Progenitor cell of endocrine pancreas (in vitro differentiated cells): ENCODE measurements around the gene SKOR1. TPM values are rescaled to one million over a fixed set of nuclear protein-coding genes. Genes with fewer than 3 reads are reported as not detected.

Source experiments
- DNase-seq: peaks from one replicate; pipeline ENCODE4 v3.0.0; 2021; ENCODE audit warnings: low spot score; ENCODE audit not compliant: unreplicated experiment
- H3K27ac Mint-ChIP-seq: 2 replicates; pipeline ENCODE4 v1.8.0; 2021; ENCODE audit warnings: mild to moderate bottlenecking, moderate library complexity, mixed read lengths
- H3K27me3 Mint-ChIP-seq: 2 replicates; pipeline ENCODE4 v1.8.0; 2021; ENCODE audit warnings: mixed read lengths
- H3K36me3 Mint-ChIP-seq: 2 replicates; pipeline ENCODE4 v1.8.0; 2022; ENCODE audit warnings: mixed read lengths; ENCODE audit not compliant: insufficient read depth
- H3K4me1 Mint-ChIP-seq: 2 replicates; pipeline ENCODE4 v1.8.0; 2021; ENCODE audit warnings: low read depth, mixed read lengths
- H3K4me3 Mint-ChIP-seq: 2 replicates; pipeline ENCODE4 v1.8.0; 2021; ENCODE audit warnings: low read depth, mild to moderate bottlenecking, moderate library complexity, mixed read lengths
- H3K9me3 Mint-ChIP-seq: 2 replicates; pipeline ENCODE4 v1.8.0; 2021; ENCODE audit warnings: low read depth, mixed read lengths
- total RNA-seq: library from RNA; stranded (reverse); gene quantifications from 2 replicates; pipeline ENCODE4 v1.2.1, GENCODE V29; 2021
- TF ChIP-seq, protein P1 (sequence below): fragments of 200-600 bp; sonication (generic); IDR thresholded peaks from one replicate; pipeline ENCODE4 v1.5.0; 2021; ENCODE audit warnings: antibody characterized with exemption, mild to moderate bottlenecking; ENCODE audit not compliant: unreplicated experiment

SKOR1 gene
- total RNA-seq, 1 donor from 2014 or later: 0.60 TPM

DNA sequence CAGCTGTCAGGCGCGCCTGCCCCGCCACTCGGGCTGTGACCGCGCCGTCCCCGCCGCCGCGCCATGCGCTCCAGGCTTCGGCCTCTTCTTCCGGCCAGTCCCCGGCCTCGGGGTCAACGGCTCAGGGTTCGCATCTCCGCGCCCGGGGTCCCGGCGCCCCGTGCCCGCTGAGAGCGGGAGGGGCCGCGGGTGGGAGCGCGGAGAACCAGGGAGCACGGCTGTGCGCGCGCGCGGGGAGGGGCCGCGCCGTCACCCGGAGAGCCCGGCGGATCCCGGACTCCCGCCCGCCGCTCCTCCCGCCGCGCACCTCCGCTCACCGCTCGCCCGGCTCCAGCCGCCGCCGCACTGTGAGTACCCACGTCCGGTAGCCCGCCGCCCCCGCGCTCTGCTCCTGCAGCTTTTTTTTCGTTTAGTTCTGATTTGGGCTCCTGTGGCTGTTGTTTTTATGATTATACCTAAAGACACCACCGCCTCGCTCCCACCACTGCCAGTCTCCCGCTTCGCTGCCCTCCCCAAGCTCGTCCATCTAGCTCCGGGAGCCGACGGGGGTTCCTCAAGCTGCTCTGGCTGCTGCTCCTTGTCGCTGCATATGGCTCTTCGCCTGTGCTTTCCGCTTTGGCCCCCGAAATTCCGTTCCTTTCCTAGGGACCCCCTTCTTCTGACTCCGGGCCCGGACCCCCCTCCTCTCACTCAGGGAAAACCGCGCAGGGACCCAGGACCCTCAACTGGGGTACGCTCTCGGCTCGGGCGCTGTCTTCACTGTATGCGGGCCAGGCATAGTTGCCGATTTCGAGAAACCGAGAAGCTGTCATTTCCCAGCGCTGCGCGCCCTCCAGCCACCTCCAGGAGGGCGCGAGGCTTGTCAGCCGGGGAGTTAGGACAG, 1.8 kb upstream of the SKOR1 start:
- no peaks in the 10 kb centered on the region for H3K9me3 Mint-ChIP-seq
- peaks cover 20% of the 10 kb centered on the region for H3K4me1 Mint-ChIP-seq
- DNase-seq: no peak

DNA sequence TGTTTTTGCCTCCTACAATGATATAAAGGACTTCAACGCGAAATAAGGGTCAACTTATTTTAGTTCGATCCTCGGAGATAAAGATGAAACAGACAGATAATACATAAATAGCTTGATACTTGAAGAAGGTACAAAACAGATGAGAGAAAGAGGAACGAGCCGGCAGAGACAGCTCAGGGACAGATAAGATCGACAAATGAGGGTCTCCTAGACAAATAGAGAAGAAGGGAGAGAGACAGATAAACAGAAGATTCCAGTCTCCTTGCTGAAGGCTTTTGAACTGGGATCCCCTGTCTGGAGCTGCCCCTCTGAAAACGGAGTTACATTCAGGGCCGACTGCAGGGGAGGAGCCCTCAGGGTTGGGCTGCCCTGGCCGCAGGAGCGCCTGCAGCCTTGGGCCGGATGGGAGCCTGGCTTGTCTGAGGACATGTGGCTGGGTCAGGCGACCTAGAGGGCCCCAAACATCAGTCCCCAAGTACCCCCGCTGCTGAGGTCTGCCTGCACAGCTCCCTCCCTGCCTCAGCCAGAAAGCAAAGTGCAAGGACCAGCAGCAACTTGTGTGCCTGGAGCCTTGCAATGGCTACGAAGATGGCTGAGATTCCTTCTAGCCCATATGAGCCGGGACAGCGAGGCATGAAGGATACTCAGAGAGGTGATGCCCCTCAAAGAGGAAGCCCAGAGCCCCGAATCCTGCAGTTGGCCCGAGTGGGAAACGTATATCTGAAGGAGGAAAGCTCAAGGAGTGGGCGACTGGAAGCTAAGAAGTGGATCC, 926 bp upstream of the SKOR1 start:
- Mint-ChIP-seq H3K27ac (peak overlapping the region; percentile 2), H3K27me3 (peaks cover 80% of the 10 kb centered on the region), H3K4me1 (peaks cover 23% of the 10 kb centered on the region), H3K4me3 (peak overlapping the region; percentile 68), H3K36me3 (no peaks in the 10 kb centered on the region), H3K9me3 (no peaks in the 10 kb centered on the region)
- TF ChIP-seq, protein P1, sequence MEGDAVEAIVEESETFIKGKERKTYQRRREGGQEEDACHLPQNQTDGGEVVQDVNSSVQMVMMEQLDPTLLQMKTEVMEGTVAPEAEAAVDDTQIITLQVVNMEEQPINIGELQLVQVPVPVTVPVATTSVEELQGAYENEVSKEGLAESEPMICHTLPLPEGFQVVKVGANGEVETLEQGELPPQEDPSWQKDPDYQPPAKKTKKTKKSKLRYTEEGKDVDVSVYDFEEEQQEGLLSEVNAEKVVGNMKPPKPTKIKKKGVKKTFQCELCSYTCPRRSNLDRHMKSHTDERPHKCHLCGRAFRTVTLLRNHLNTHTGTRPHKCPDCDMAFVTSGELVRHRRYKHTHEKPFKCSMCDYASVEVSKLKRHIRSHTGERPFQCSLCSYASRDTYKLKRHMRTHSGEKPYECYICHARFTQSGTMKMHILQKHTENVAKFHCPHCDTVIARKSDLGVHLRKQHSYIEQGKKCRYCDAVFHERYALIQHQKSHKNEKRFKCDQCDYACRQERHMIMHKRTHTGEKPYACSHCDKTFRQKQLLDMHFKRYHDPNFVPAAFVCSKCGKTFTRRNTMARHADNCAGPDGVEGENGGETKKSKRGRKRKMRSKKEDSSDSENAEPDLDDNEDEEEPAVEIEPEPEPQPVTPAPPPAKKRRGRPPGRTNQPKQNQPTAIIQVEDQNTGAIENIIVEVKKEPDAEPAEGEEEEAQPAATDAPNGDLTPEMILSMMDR: no peak
- no peak for DNase-seq

More for the DNA sequence above, 1.8 kb upstream of the SKOR1 start:
- Mint-ChIP-seq H3K36me3 (no peaks in the 10 kb centered on the region), H3K4me3 (peak overlapping the region; percentile 68), H3K27me3 (peaks cover 77% of the 10 kb centered on the region), H3K27ac (peak overlapping the region; percentile 80)
- TF ChIP-seq, protein P1: no peak

DNA sequence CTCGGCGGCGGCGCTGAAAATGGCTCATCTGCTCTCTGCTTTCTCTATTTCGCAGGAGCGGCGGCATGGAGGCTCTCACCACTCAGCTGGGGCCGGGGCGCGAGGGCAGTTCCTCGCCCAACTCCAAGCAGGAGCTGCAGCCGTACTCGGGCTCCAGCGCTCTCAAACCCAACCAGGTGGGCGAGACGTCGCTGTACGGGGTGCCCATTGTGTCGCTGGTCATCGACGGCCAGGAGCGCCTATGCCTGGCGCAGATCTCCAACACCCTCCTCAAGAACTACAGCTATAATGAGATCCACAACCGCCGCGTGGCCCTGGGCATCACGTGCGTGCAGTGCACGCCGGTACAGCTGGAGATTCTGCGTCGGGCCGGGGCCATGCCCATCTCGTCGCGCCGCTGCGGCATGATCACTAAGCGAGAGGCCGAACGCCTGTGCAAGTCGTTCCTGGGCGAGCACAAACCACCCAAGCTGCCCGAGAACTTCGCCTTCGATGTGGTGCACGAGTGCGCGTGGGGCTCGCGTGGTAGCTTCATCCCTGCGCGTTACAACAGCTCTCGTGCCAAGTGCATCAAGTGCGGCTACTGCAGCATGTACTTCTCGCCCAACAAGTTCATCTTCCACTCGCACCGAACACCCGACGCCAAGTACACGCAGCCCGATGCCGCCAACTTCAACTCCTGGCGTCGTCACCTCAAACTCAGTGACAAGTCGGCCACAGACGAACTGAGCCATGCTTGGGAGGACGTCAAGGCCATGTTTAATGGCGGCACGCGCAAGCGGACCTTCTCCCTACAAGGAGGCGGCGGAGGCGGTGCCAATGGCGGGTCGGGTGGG, 790 bp downstream of the SKOR1 start:
- Mint-ChIP-seq H3K36me3 (no peaks in the 10 kb centered on the region), H3K4me3 (no peak overlapping the region), H3K4me1 (peaks cover 23% of the 10 kb centered on the region), H3K9me3 (no peaks in the 10 kb centered on the region), H3K27me3 (peaks cover 77% of the 10 kb centered on the region), H3K27ac (no peak overlapping the region)
- no peak for DNase-seq
- TF ChIP-seq, protein P1: no peak

DNA sequence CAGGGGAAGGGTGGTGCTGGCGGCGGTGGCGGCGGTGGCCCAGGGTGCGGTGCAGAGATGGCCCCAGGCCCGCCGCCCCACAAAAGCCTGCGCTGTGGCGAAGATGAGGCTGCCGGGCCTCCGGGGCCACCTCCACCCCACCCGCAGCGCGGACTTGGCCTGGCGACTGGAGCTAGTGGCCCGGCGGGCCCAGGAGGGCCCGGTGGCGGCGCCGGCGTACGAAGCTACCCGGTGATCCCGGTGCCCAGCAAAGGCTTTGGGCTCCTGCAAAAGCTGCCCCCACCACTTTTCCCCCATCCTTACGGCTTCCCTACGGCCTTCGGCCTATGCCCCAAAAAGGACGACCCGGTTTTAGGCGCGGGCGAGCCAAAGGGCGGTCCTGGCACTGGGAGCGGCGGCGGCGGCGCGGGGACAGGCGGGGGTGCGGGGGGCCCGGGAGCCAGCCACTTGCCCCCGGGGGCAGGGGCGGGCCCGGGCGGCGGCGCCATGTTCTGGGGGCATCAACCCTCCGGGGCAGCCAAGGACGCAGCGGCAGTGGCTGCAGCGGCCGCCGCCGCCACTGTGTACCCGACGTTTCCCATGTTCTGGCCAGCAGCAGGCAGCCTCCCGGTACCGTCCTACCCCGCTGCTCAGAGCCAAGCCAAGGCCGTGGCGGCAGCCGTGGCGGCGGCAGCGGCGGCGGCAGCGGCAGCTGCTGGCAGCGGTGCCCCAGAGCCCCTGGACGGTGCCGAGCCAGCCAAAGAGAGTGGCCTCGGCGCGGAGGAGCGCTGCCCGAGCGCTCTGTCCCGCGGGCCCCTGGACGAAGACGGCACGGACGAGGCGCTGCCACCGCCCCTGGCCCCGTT, 1.6 kb downstream of the SKOR1 start:
- Mint-ChIP-seq H3K27ac (no peak overlapping the region), H3K4me3 (no peak overlapping the region), H3K36me3 (no peaks in the 10 kb centered on the region), H3K4me1 (peaks cover 17% of the 10 kb centered on the region), H3K9me3 (no peaks in the 10 kb centered on the region), H3K27me3 (peaks cover 77% of the 10 kb centered on the region)
- TF ChIP-seq, protein P1: no peak
- DNase-seq: no peak
